ENCODE results near the gene LIPA. TPM values are rescaled to one million over a fixed set of nuclear protein-coding genes. Genes with fewer than 3 reads are reported as not detected.

Gene LIPA
- total and polyA plus RNA-seq, 4 donors: 26.3 to 83.3 (median 56.7) TPM

GRCh38 chr10:89164080-89164479, 87.5 kb downstream of the LIPA start:
- Histone ChIP-seq H3K27me3 (ENCODE audit: control insufficient read depth in 1 of 2, insufficient read depth in 2 of 2, low read length in 1 of 2) (peaks cover 0 to 2% of the 10 kb centered on the region in 2 donors), H3K4me3 (ENCODE audit: low read length in 2 of 2) (no peak overlapping the region), H3K27ac (ENCODE audit: low read depth in 1 of 2, low read length in 2 of 2) (no peak overlapping the region), H3K9me3 (ENCODE audit: control insufficient read depth, low read length) (peaks cover 1% of the 10 kb centered on the region), H3K4me1 (ENCODE audit: control insufficient read depth in 1 of 2, insufficient read depth in 2 of 2, low read length in 2 of 2) (no peaks in the 10 kb centered on the region), H3K36me3 (ENCODE audit: control insufficient read depth in 1 of 2, insufficient read depth in 2 of 2, low read length in 1 of 2) (no peaks in the 10 kb centered on the region)
- no peak for ATAC-seq (ENCODE audit: low FRiP score)
- intact Hi-C loops (cut with DNase I): no loop called here
- 79 to 91% methylated on average over 3 of the region's 3 CpGs for WGBS, 2 donors
- DNase-seq: no peak

Other genes with a start within 250 kb of the LIPA start
- gene CH25H, start 44.5 kb downstream of the LIPA start, total RNA-seq: 1 to 10 TPM; 1.7 to 2.4 TPM
- 1 to 10 TPM in 1 of 2 donors, not detected in 1; 1.0 TPM for gene CH25H, start 44.5 kb downstream of the LIPA start, polyA plus RNA-seq
- gene IFIT2, start 50.3 kb upstream of the LIPA start, total RNA-seq: 10 to 100 TPM in 1 of 2 donors, 1 to 10 TPM in 1; 4.6 to 11.9 TPM
- gene IFIT2, start 50.3 kb upstream of the LIPA start, polyA plus RNA-seq: 10 to 100 TPM; 10.8 to 11.3 TPM
- 10 to 100 TPM; 14.2 to 19.0 TPM for gene IFIT3, start 76.2 kb upstream of the LIPA start, total RNA-seq
- gene IFIT3, start 76.2 kb upstream of the LIPA start, polyA plus RNA-seq: 10 to 100 TPM; 15.0 to 15.7 TPM
- under 1 TPM; 0.16 to 0.87 TPM for gene IFIT1B, start 126.3 kb upstream of the LIPA start, total RNA-seq
- gene IFIT1B, start 126.3 kb upstream of the LIPA start, polyA plus RNA-seq: not detected
- 10 to 100 TPM; 13.2 to 17.9 TPM for gene IFIT1, start 140.8 kb upstream of the LIPA start, total RNA-seq
- gene IFIT1, start 140.8 kb upstream of the LIPA start, polyA plus RNA-seq: 10 to 100 TPM; 13.6 to 17.7 TPM
- gene IFIT5, start 162.8 kb upstream of the LIPA start, total RNA-seq: 10 to 100 TPM; 18.5 to 19.0 TPM
- gene IFIT5, start 162.8 kb upstream of the LIPA start, polyA plus RNA-seq: 10 to 100 TPM; 13.3 to 14.3 TPM

Measured in aorta (tissue), 5 donors.